Mesothelial cell of epicardium (in vitro differentiated cells): ENCODE data around the gene TMEM255A. TPM values are rescaled to one million over a fixed set of nuclear protein-coding genes. Genes with fewer than 3 reads are reported as not detected.

Experiments used
- DNase-seq, 2 experiments: peaks; one replicate each; pipeline ENCODE4 v3.0.0; 2021; ENCODE audit warnings: low spot score in 2 of 2; ENCODE audit not compliant: unreplicated experiment in 2 of 2
- H3K27ac Mint-ChIP-seq: 2 replicates; pipeline ENCODE4 v1.8.0; 2021; ENCODE audit warnings: mixed read lengths
- H3K27me3 Mint-ChIP-seq: 2 replicates; pipeline ENCODE4 v1.8.0; 2021; ENCODE audit warnings: low read depth, mixed read lengths
- H3K36me3 Mint-ChIP-seq: 2 replicates; pipeline ENCODE4 v1.8.0; 2021; ENCODE audit warnings: mixed read lengths
- H3K4me1 Mint-ChIP-seq: 2 replicates; pipeline ENCODE4 v1.8.0; 2021; ENCODE audit warnings: mixed read lengths
- H3K4me3 Mint-ChIP-seq: 2 replicates; pipeline ENCODE4 v1.8.0; 2021; ENCODE audit warnings: mild to moderate bottlenecking, moderate library complexity, mixed read lengths
- H3K9me3 Mint-ChIP-seq: 2 replicates; pipeline ENCODE4 v1.8.0; 2021; ENCODE audit warnings: mixed read lengths
- CTCF ChIP-seq: fragments of 200-600 bp; sonication (generic); IDR thresholded peaks from one replicate; pipeline ENCODE4 v1.5.0; 2021; ENCODE audit warnings: antibody characterized with exemption; ENCODE audit not compliant: unreplicated experiment
- total RNA-seq: library from RNA; stranded (reverse); gene quantifications from 3 replicates; pipeline ENCODE4 v1.2.1, GENCODE V29; 2021

The TMEM255A gene
- total RNA-seq, 1 donor from 2014 or later, result 1.3 TPM

- DNase-seq, result no peak
- no peak overlapping the region for H3K27ac Mint-ChIP-seq
- no peak for TF ChIP-seq CTCF
- H3K4me1 Mint-ChIP-seq, result peaks cover 15% of the 10 kb centered on the region
- no peaks in the 10 kb centered on the region for H3K9me3 Mint-ChIP-seq
- H3K36me3 Mint-ChIP-seq, result no peaks in the 10 kb centered on the region
- H3K27me3 Mint-ChIP-seq, result peaks cover 50% of the 10 kb centered on the region
- H3K4me3 Mint-ChIP-seq, result no peak overlapping the region
Measured at GRCh38 chrX:120305531-120306141, 5.6 kb downstream of the TMEM255A start.

GRCh38 chrX:120304256-120304655 is 7.0 kb downstream of the TMEM255A start:
- peaks cover 37% of the 10 kb centered on the region for H3K27me3 Mint-ChIP-seq

GRCh38 chrX:120302434-120302833 is 8.8 kb downstream of the TMEM255A start:
- peaks cover 1% of the 10 kb centered on the region for H3K9me3 Mint-ChIP-seq
- DNase-seq, result no peak
- TF ChIP-seq CTCF, result no peak
- no peaks in the 10 kb centered on the region for H3K36me3 Mint-ChIP-seq
- H3K4me3 Mint-ChIP-seq, result no peak overlapping the region
- H3K27ac Mint-ChIP-seq, result no peak overlapping the region
- peaks cover 19% of the 10 kb centered on the region for H3K27me3 Mint-ChIP-seq
- H3K4me1 Mint-ChIP-seq, result peaks cover 4% of the 10 kb centered on the region

More at GRCh38 chrX:120304256-120304655, 7.0 kb downstream of the TMEM255A start:
- Mint-ChIP-seq H3K36me3 (no peaks in the 10 kb centered on the region), H3K27ac (no peak overlapping the region), H3K4me3 (no peak overlapping the region), H3K9me3 (no peaks in the 10 kb centered on the region), H3K4me1 (peaks cover 6% of the 10 kb centered on the region)
- DNase-seq, result no peak
- no peak for TF ChIP-seq CTCF

GRCh38 chrX:120301960-120302359 is 9.3 kb downstream of the TMEM255A start:
- DNase-seq, result no peak
- H3K36me3 Mint-ChIP-seq, result no peaks in the 10 kb centered on the region
- TF ChIP-seq CTCF, result no peak
- H3K27me3 Mint-ChIP-seq, result peaks cover 14% of the 10 kb centered on the region
- peaks cover 4% of the 10 kb centered on the region for H3K4me1 Mint-ChIP-seq
- H3K27ac Mint-ChIP-seq, result no peak overlapping the region
- H3K9me3 Mint-ChIP-seq, result peaks cover 6% of the 10 kb centered on the region
- no peak overlapping the region for H3K4me3 Mint-ChIP-seq

GRCh38 chrX:120301497-120301896 is 9.8 kb downstream of the TMEM255A start:
- peaks cover 4% of the 10 kb centered on the region for H3K4me1 Mint-ChIP-seq
- no peak overlapping the region for H3K4me3 Mint-ChIP-seq
- H3K36me3 Mint-ChIP-seq, result no peaks in the 10 kb centered on the region
- no peak for TF ChIP-seq CTCF
- H3K27me3 Mint-ChIP-seq, result peaks cover 10% of the 10 kb centered on the region
- peaks cover 6% of the 10 kb centered on the region for H3K9me3 Mint-ChIP-seq
- H3K27ac Mint-ChIP-seq, result no peak overlapping the region
- DNase-seq, result no peak
